K562 (cell line): ENCODE results near the gene FGF2. TPM values are rescaled to one million over a fixed set of nuclear protein-coding genes. Genes with fewer than 3 reads are reported as not detected.

Experiments
- ATAC-seq: fragments of 200-7000 bp; cut with Tn5 transposase; 3 replicates; pipeline ENCODE4 v1.9.1; 2020; ENCODE audit warnings: moderate library complexity
- BruUV-seq: library from RNA; stranded (reverse); fragments of 400-500 nt; replicated peaks from 2 replicates; lab custom pipeline; 2021; lab: Mats Ljungman, UMichigan
- CTCF ChIA-PET: fragments of 300-600 bp; formaldehyde crosslinking; extraction: SDS; loops from one replicate; lab custom pipeline; 2021; ENCODE audit warnings: low intra/inter-chr PET ratio; lab: Yijun Ruan, JAX
- POLR2A ChIA-PET: fragments of 300-600, 350-650 bp; sonication (Branson Sonifier 250); formaldehyde crosslinking; extraction: SDS; loops from one replicate; lab custom pipeline; 2021; ENCODE audit warnings: antibody characterized with exemption, inconsistent platforms; lab: Yijun Ruan, JAX
- DNase-seq, 4 experiments: peaks; one replicate each; pipeline versions ENCODE4 v3.0.0 to v3.0.0-alpha.2; 2011 to 2018; ENCODE audit warnings: low spot score in 3 of 4, mixed read lengths in 3 of 4; ENCODE audit errors: extremely low read depth in 1 of 4
- FAIRE-seq: peaks from 2 replicates; lab custom pipeline; 2011; peaks lifted over from hg19 to GRCh38; lab: Jason Lieb, UNC
- H2AFZ ChIP-seq: 2 replicates; pipeline ENCODE4 v1.6.0; 2011; ENCODE audit warnings: low read depth, low read length, control low read depth, inconsistent platforms
- H3K27ac ChIP-seq: fragments of 200-600 bp; 3 replicates; pipeline ENCODE4 v1.8.0; 2011; ENCODE audit warnings: low read depth, mild to moderate bottlenecking, control low read depth, inconsistent platforms, low read length, moderate library complexity, mixed read lengths; ENCODE audit errors: extremely low read depth
- H3K27me3 ChIP-seq, 2 experiments: fragments of 300-600 bp in 1 of 2; 2 replicates in 1 of 2; 3 replicates in 1 of 2; pipeline versions ENCODE4 v1.6.0 to v1.8.0; 2011; ENCODE audit warnings: inconsistent platforms in 2 of 2, low read length in 2 of 2, mild to moderate bottlenecking in 1 of 2, mixed read lengths in 1 of 2, moderate library complexity in 1 of 2; ENCODE audit not compliant: control insufficient read depth in 2 of 2, insufficient read depth in 2 of 2
- H3K36me3 ChIP-seq: fragments of 300-600 bp; 3 replicates; pipeline ENCODE4 v1.8.0; 2011; ENCODE audit warnings: mild to moderate bottlenecking, low read length, inconsistent platforms; ENCODE audit not compliant: control insufficient read depth, insufficient read depth
- H3K4me1 ChIP-seq, 2 experiments: fragments of 200-600 bp in 1 of 2; replicated peaks in 1 of 2; 2 replicates in 1 of 2; 3 replicates in 1 of 2; pipeline versions ENCODE4 v1.5.1 to v1.8.0; 2011; ENCODE audit warnings: inconsistent platforms in 2 of 2, low read length in 2 of 2, mild to moderate bottlenecking in 1 of 2, mixed read lengths in 1 of 2, moderate library complexity in 1 of 2; ENCODE audit not compliant: control insufficient read depth in 2 of 2, insufficient read depth in 2 of 2
- H3K4me2 ChIP-seq: 2 replicates; pipeline ENCODE4 v1.6.1; 2011; ENCODE audit warnings: low read length, control low read depth, inconsistent platforms, mixed read lengths; ENCODE audit not compliant: insufficient read depth
- H3K4me3 ChIP-seq: fragments of 200-600 bp; sonication (generic), shearing (Covaris generic); 2 replicates; pipeline ENCODE4 v1.5.1; 2016; ENCODE audit warnings: control low read depth, inconsistent platforms
- H3K79me2 ChIP-seq: fragments of 200-600 bp; 3 replicates; pipeline ENCODE4 v1.8.0; 2011; ENCODE audit warnings: low read length, inconsistent platforms; ENCODE audit not compliant: control insufficient read depth, insufficient read depth
- H3K9ac ChIP-seq, 2 experiments: 2 replicates each; pipeline versions ENCODE4 v1.6.0 to v1.6.1; 2011; ENCODE audit warnings: low read depth in 2 of 2, low read length in 2 of 2, control low read depth in 1 of 2, inconsistent platforms in 1 of 2, mild to moderate bottlenecking in 1 of 2, mixed read lengths in 1 of 2; ENCODE audit not compliant: insufficient read depth in 1 of 2
- H3K9me1 ChIP-seq: one replicate; pipeline ENCODE4 v1.6.0; 2011; ENCODE audit warnings: inconsistent platforms, mild to moderate bottlenecking, low read length, moderate library complexity; ENCODE audit not compliant: control insufficient read depth, insufficient read depth
- H3K9me3 ChIP-seq: replicated peaks from 2 replicates; pipeline ENCODE4 v1.5.1; 2011; ENCODE audit warnings: low read depth, low read length, inconsistent platforms; ENCODE audit not compliant: control insufficient read depth, insufficient read depth
- H4K20me1 ChIP-seq: replicated peaks from 2 replicates; pipeline ENCODE4 v1.6.1; 2011; ENCODE audit warnings: low read length, inconsistent platforms, mixed read lengths; ENCODE audit not compliant: control insufficient read depth, insufficient read depth
- LEF1 ChIP-seq: fragments of 450-650 bp; IDR thresholded peaks from 2 replicates; pipeline ENCODE4 v1.6.1; 2016; ENCODE audit warnings: mild to moderate bottlenecking
- TAF9B ChIP-seq: fragments of 450-650 bp; IDR thresholded peaks from 2 replicates; pipeline ENCODE4 v1.6.1; 2018; ENCODE audit warnings: mild to moderate bottlenecking; ENCODE audit not compliant: partially characterized antibody
- WGBS: fragments of 100-300 bp; shearing (Covaris generic); methylation state at CpG from one replicate; pipeline ENCODE4 v1.1.6; 2016; ENCODE audit warnings: low coverage, mixed read lengths; ENCODE audit not compliant: insufficient coverage; ENCODE audit errors: missing lambda C conversion rate; 5-methylcytosine and 5-hydroxymethylcytosine counted together
- in situ Hi-C: fragments of 300-500 bp; cut with MboI; formaldehyde crosslinking; loops from 4 replicates; pipeline ENCODE4 v1.15.0; 2018; ENCODE audit warnings: inconsistent platforms, mixed read lengths
- intact Hi-C: fragments of 100-400 bp; cut with micrococcal nuclease; formaldehyde crosslinking; loops from 2 replicates; pipeline ENCODE4 v1.14.2; 2022
- polyA plus RNA-seq, 8 experiments: library from polyadenylated mRNA; depleted of rRNA in 4 of 8; stranded (reverse) in 5 of 8; unstranded in 3 of 8; fragments of >200 nt; fragmentation: Nextera tagmentation in 2 of 8; fragmentation: Illumina TruSeq in 1 of 8; extraction: Ambion mirVana in 2 of 8; extraction: Trizol in 1 of 8; gene quantifications; 2 replicates each; pipeline versions ENCODE4 v1.2.1 to v1.2.3, GENCODE V29; 2011 to 2014; ENCODE audit warnings: inconsistent platforms in 1 of 8, missing spikeins in 1 of 8
- total RNA-seq, 7 experiments: library from RNA; depleted of rRNA in 6 of 7; stranded (reverse); fragments of >200 nt in 6 of 7; fragmentation: Illumina TruSeq in 2 of 7; extraction: Trizol in 2 of 7; gene quantifications; 2 replicates each; pipeline versions ENCODE4 v1.2.1 to v1.2.3, GENCODE V29; 2011 to 2021; ENCODE audit warnings: low replicate concordance in 1 of 7

Gene FGF2
- total and polyA plus RNA-seq, 9 of the 15 experiments (the other 6 are each of a cell fraction or from before 2014, with no cell fraction given): 2.5 to 19.4 (median 9.2) TPM

GRCh38 chr4:122946142-122946541 lies 119.5 kb downstream of the FGF2 start:
- TF ChIP-seq TAF9B: no peak
- no peak for TF ChIP-seq LEF1
- Histone ChIP-seq H4K20me1 (no peaks in the 10 kb centered on the region), H3K9ac (no peak overlapping the region), H3K79me2 (peaks cover 3% of the 10 kb centered on the region; the same call in 1 of the 3 replicates), H3K27ac (no peak overlapping the region), H3K9me1 (peaks cover 2% of the 10 kb centered on the region), H3K9me3 (no peaks in the 10 kb centered on the region), H3K4me1 (no peaks in the 10 kb centered on the region), H3K4me3 (no peak overlapping the region), H3K36me3 (peaks cover 49% of the 10 kb centered on the region), H3K27me3 (no peaks in the 10 kb centered on the region), H2AFZ (no peak overlapping the region), H3K4me2 (no peak overlapping the region)
- in situ Hi-C loops: no loop called here
- ChIA-PET POLR2A (no interaction called here), CTCF (no interaction called here)
- 100% methylated on average over 1 of the region's 1 CpG for WGBS
- ATAC-seq (no peak), DNase-seq (no peak), FAIRE-seq (no peak)
- no TSS peak for BruUV-seq
- intact Hi-C loops: no loop called here

Other genes starting within 250 kb of the FGF2 start
- gene IL21, start 205.8 kb upstream of the FGF2 start, total RNA-seq (2014; rRNA removed): not detected in 2 replicates
- 0.06 TPM in 1 of 2 replicates, not detected in the other for gene IL21, start 205.8 kb upstream of the FGF2 start, total RNA-seq (2014; rRNA removed; fragmentation: Illumina TruSeq; extraction: Trizol)
- gene IL21, start 205.8 kb upstream of the FGF2 start, total RNA-seq (2015; rRNA removed; fragmentation: Illumina TruSeq; extraction: Trizol): not detected in 2 replicates
- 0.18 TPM in 1 of 2 replicates, not detected in the other for gene IL21, start 205.8 kb upstream of the FGF2 start, total RNA-seq (2021)
- 0.03 TPM in 1 of 2 replicates, not detected in the other for gene IL21, start 205.8 kb upstream of the FGF2 start, polyA plus RNA-seq (2011; rRNA removed)
- gene IL21, start 205.8 kb upstream of the FGF2 start, polyA plus RNA-seq (2014; fragmentation: Illumina TruSeq; extraction: Trizol): not detected in 2 replicates
- not detected for gene IL21, start 205.8 kb upstream of the FGF2 start, polyA plus RNA-seq (2014; fragmentation: Nextera tagmentation; extraction: Ambion mirVana)
- gene IL21, start 205.8 kb upstream of the FGF2 start, polyA plus RNA-seq (2014; rRNA removed): not detected in 2 replicates
- gene BBS12, start 94.1 kb upstream of the FGF2 start, total RNA-seq (2014; rRNA removed): 2.7 and 2.9 TPM in 2 replicates
- 4.4 and 4.8 TPM in 2 replicates for gene BBS12, start 94.1 kb upstream of the FGF2 start, total RNA-seq (2014; rRNA removed; fragmentation: Illumina TruSeq; extraction: Trizol)
- gene BBS12, start 94.1 kb upstream of the FGF2 start, total RNA-seq (2015; rRNA removed; fragmentation: Illumina TruSeq; extraction: Trizol): 5.3 and 5.5 TPM in 2 replicates
- gene BBS12, start 94.1 kb upstream of the FGF2 start, total RNA-seq (2021): 3.0 and 3.1 TPM in 2 replicates
- 2.5 and 2.8 TPM in 2 replicates for gene BBS12, start 94.1 kb upstream of the FGF2 start, polyA plus RNA-seq (2011; rRNA removed)
- 3.3 and 3.5 TPM in 2 replicates for gene BBS12, start 94.1 kb upstream of the FGF2 start, polyA plus RNA-seq (2014; fragmentation: Illumina TruSeq; extraction: Trizol)
- 1 to 10 TPM; 5.1 to 6.5 TPM for gene BBS12, start 94.1 kb upstream of the FGF2 start, polyA plus RNA-seq (2014; fragmentation: Nextera tagmentation; extraction: Ambion mirVana)
- 2.1 and 3.2 TPM in 2 replicates for gene BBS12, start 94.1 kb upstream of the FGF2 start, polyA plus RNA-seq (2014; rRNA removed)
- gene NUDT6, start 95.8 kb downstream of the FGF2 start, total RNA-seq (2014; rRNA removed): 7.8 and 13.1 TPM in 2 replicates
- gene NUDT6, start 95.8 kb downstream of the FGF2 start, total RNA-seq (2014; rRNA removed; fragmentation: Illumina TruSeq; extraction: Trizol): 12.5 and 13.3 TPM in 2 replicates
- gene NUDT6, start 95.8 kb downstream of the FGF2 start, total RNA-seq (2015; rRNA removed; fragmentation: Illumina TruSeq; extraction: Trizol): 14.7 and 16.4 TPM in 2 replicates
- 9.4 and 9.5 TPM in 2 replicates for gene NUDT6, start 95.8 kb downstream of the FGF2 start, total RNA-seq (2021)
- 11.1 and 13.7 TPM in 2 replicates for gene NUDT6, start 95.8 kb downstream of the FGF2 start, polyA plus RNA-seq (2011; rRNA removed)
- gene NUDT6, start 95.8 kb downstream of the FGF2 start, polyA plus RNA-seq (2014; fragmentation: Illumina TruSeq; extraction: Trizol): 7.8 and 11.0 TPM in 2 replicates
- gene NUDT6, start 95.8 kb downstream of the FGF2 start, polyA plus RNA-seq (2014; fragmentation: Nextera tagmentation; extraction: Ambion mirVana): 10 to 100 TPM; 15.5 to 18.1 TPM
- gene NUDT6, start 95.8 kb downstream of the FGF2 start, polyA plus RNA-seq (2014; rRNA removed): 13.0 and 13.4 TPM in 2 replicates